Muscle of back (tissue), 11 donors: ENCODE data around the gene ZSCAN31. TPM values are rescaled to one million over a fixed set of nuclear protein-coding genes. Genes with fewer than 3 reads are reported as not detected.
A peak's percentile ranks its signal among the peaks of the same experiment; 100 is the strongest.
"Not testable (repeated sequence)": the region's sequence is repeated elsewhere in the genome, so short reads cannot be mapped to it uniquely, and the experiment has no call there.

ENCODE experiments used
- DNase-seq, 3 donors: peaks; one replicate each; pipeline versions ENCODE4 v3.0.0 to v3.0.0-alpha.2; 2013
- polyA plus RNA-seq, 10 donors: library from polyadenylated mRNA; unstranded; fragments of 120-200 nt; gene quantifications; one replicate each; pipeline ENCODE4 v1.2.1, GENCODE V29; 2013; ENCODE audit not compliant: insufficient read length in 10 of 10

ZSCAN31 gene
- polyA plus RNA-seq, 10 donors, result 6.0 to 11.2 (median 8.6) TPM

DNA sequence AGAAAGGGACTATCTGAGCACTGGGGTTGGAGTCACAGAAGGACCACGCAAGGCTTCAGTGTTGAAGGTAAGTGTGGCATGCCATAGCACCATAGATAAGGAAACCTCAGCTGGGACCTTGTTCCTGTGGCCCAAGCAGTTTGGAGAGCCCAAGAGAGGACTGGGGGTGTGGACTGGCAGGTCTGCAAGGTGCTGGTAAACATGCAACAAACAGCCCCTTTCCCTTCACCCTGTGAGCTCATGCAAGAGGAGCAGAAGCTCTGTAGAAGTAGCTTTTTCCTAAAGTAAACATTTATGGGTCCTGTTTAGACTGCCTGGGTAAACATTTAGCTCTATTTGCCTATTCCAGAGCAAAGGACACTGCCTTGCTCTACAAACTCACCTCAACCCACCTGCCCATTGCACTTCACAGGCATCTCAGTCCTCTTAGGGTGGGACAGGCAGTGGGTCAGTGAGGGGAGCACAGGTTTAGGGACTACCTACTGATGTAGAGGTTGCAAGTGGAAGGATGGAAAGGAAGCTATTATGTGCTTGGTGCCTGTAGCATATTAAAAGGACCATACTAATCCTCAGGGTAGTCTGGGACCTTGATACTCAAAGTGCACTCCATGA lies 12.0 kb downstream of the ZSCAN31 start:
- no peak for DNase-seq

DNA sequence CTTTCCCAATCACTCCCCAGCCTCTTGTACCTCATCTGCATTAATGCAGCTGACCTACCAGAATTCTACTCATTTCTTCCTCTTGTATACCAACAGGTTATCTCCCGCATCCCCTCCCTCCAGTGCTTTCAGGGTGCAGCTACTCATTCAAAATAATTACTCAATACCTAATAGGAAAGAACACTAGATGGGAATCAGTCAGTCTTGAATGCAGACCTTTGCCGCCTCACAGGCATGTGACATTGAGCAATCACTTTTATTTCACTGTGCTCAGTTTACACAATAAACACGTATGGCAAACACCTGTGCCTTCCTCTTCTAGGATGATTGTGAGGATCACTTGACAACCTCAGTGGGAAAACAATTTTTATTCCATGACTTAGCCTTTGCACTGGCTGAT lies 13.3 kb downstream of the ZSCAN31 start:
- DNase-seq, result no peak

DNA sequence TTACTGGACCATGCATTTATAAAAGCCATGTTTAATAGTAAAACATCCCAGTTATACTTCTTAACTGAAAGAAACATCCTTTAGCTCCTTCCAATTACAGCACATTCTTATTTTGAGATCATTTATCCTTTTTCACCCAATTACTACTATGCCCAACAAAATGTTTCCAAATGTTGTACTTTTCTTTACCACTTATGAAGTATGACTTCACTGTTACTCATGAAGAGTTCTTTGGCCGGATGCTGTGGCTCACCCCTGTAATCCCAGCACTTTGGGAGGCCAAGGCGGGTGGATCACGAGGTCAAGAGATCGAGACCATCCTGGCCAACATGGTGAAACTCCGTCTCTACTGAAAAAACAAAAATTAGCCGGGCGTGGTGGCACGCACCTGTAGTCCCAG lies 18.1 kb downstream of the ZSCAN31 start:
- not testable (repeated sequence) for DNase-seq

DNA sequence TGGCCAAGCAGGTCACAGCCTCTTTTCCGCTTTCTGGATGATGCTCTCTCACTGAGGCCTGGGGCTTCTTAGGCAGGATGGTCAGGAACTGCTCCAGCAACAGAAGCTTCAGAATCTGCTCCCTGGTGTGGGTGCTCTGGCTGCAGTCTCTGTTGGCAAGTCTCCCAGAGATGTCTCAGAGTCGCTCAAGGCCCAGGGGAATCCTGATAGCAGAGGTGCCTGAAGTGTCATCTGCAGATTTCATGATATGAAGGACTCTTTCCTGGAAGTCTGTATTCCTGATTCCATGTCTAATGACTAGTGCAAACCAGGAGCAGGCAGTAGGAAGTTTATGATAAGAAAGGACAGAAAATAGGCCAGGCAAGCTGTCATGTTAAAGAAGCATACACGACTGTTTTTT lies 20.3 kb downstream of the ZSCAN31 start:
- no peak for DNase-seq

DNA sequence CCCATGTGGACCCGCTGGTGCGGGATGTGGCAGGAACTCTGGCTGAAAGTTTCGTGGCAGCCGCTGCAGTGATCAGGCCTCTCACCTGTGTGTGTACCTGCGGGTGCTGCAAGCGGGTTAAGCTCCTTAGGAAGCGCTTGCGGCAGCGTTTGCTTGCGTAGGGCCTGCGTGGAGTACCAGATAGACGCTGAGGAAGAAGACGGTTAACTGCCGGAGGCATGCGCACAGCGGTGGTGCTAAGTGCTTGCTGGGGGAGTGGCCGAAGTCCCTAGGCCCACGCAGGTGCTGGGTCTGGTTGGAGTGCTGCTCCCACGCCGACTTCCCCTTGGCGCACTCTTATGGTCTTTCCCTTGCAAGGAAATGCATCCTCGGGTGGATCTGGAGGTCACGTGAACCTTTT lies 23.0 kb downstream of the ZSCAN31 start:
- no peak for DNase-seq

DNA sequence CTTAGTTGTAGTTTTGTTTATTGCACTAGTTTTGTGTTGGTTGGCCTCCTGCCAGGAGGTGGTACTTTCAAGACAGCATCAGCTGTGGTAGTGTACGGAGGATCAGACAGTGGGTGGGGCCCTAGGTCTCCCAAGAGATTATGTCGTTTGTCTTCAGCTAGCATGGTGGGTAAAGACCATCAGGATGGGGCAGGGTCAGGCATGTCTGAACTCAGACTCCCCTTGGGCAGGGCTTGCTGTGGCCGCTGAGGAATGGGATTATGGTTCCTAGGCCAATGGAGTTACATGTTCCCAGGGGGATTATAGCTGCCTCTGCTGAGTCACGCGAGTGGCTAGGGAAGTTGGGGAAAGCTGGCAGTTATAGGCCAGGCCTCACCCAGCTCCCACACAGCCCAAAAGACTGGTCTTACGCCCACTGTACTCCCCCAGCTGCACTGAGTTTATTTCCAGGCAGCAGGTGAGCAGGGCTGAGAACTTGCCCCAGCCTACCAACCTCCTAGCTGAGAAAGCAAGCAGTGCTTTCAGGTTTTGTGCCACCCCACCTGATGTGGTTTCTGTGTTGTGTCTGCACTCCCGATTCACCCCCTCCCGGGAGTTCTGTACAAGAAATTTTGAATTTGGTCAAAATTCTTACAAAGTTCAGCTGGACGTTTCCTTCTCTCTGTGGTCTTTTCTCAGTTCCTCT lies 24.7 kb downstream of the ZSCAN31 start:
- DNase-seq, result no peak

DNA sequence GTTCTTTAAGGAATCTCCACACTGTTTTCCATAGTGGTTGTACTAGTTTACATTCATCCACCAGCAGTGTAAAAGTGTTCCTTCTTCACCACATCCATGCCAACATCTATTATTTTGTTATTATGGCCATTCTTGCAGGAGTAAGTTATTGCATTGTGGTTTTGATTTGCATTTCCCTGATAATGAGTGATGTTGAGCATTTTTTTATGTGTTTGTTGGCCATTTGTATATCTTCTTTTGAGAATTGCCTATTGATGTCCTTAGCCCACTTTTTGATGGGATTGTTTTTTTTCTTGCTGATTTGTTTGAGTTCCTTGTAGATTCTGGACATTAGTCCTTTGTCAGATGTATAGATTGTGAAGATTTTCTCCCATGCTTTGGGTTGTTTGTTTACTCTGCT lies 29.6 kb downstream of the ZSCAN31 start:
- not testable (repeated sequence) for DNase-seq

DNA sequence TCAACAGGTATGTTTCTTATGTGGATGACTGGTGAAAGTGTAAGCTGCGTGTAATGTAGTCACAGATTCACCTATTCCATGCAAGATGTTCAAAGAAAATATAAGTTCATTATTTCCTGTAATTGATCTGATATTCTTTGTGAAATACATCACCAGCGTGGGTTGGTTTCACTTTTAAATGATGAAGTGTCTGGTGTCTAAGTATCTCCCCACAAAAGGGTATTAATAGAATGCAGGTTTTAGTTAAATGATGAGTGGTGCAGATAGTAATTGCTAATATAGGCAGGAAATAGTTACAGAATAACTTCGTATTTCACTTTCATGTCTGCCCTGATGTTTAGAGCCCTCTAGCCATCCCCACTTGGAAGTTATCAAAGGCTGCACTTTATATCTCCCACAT lies 32.4 kb downstream of the ZSCAN31 start:
- no peak for DNase-seq

DNA sequence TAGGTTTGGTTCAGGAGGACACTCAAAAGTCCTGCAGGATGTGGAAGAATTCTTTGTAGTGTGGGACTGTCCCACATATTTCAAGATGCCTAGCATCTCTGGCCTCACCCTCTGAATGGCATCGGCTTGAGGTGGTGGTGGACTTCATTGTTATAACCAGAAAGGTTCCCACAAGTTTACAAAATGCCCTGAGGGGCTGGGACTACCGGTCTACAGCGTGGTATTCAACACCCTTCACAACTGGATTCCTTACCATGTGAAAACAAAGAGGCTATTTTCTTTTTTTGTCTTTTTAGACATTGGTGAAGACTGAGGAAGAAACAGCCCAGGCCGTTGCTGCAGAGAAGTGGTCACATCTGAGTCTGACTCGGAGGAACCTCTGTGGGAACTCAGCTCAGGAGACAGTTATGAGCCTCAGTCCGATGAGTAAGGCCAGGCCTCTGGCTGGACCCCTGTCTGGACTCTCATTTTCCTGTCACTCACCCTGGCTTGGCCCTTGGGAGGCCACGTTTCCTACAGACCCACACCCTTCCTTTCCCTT lies 39.4 kb downstream of the ZSCAN31 start:
- DNase-seq, result no peak

DNA sequence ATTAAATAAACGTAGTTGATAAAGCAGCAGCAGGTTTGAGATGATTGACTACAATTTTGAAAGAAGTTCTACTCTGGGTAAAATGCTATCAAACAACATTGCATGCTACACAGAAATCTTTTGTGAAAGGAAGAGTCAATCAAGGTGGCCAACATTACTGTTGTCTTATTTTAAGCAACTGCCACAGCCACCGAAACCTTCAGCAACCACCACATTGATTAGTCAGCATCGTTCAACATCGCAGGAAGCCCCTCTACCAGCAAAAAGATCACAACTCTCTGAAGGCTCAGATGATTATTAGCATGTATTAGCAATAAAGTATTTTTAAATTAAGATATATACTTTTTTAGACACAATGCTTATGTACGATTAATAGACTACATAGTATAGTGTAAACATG lies 40.6 kb downstream of the ZSCAN31 start:
- no peak for DNase-seq

DNA sequence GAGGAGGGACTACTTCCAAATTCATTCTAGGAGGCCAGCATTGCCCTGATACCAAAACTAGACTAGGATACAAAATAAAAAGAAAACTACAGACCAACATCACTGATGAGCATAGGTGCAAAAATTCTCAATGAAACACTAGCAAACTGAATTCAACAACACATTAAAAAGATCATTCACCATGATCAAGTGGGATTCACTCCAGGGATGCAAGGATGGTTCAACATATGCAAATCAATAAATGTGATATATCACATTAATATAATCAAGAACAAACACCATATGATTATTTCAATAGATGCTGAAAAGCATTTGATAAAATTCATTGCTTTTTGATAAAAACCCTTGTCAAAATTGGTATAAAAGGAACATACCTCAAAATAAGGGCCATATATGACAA lies 44.4 kb downstream of the ZSCAN31 start:
- no peak for DNase-seq

DNA sequence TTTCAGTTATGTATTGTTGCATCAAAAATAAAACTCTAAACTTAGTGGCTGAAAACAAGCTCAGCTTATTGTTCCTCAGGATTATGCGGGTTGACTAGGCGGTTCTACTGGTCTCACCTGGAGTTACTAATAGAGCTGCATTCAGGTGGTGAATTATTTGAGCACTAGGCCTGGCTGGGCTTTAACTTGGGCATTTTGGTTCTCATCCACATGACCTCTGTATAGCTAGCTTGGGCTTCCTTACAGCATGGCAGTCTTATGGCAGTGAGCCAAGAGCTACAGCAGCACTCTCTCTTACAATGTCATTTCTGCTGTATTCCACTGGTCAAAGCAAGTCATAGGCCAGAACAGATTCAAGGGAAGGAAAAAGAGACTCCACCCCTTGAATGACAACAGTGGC lies 53.0 kb downstream of the ZSCAN31 start:
- DNase-seq, result peak in 1 of 3 donors; percentile 6

DNA sequence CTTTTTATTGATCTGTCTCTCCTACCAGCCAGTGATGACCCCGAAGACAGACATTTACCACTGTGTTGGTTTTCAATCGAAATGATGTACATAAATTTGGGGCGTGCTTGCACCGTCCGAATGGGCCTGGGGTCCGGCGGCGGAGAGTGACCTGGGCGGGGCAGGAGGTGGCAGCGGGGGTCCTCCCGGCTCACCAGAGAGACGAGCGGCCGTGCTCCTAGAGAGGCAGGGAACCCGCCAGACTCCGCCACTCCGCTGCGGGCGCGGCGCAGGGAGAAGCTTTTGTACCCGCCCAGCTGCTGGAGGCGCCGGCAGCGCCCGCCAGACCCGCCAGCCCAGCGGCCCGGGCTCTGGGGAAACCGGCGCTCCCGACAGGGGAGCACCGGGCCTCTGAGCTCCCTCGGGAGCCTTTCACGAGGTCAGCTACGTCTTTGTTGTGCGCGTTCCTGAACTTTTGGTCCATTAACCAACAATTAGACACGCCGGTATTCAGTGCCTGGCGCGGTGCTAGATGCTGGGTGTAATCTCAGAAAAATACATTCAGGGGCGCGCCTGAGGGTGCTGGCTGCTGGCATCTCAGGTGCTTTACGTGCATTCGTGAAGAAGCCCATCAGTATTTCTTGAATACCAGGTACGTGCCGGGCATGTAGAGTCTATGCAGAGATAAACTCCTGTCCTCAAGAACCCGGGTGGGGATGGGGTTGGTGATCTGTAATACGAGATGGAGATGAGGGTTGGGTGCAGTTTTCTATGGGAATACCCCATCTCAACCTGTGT lies 54.5 kb downstream of the ZSCAN31 start, which contains the start of gene PGBD1:
PGBD1 (plus strand) TSS at position 285 of the 777 bp plus-strand sequence. CDS start 2,242 bp downstream, outside the sequence.
- peak; percentile 66 to 85 (median 73) for DNase-seq

DNA sequence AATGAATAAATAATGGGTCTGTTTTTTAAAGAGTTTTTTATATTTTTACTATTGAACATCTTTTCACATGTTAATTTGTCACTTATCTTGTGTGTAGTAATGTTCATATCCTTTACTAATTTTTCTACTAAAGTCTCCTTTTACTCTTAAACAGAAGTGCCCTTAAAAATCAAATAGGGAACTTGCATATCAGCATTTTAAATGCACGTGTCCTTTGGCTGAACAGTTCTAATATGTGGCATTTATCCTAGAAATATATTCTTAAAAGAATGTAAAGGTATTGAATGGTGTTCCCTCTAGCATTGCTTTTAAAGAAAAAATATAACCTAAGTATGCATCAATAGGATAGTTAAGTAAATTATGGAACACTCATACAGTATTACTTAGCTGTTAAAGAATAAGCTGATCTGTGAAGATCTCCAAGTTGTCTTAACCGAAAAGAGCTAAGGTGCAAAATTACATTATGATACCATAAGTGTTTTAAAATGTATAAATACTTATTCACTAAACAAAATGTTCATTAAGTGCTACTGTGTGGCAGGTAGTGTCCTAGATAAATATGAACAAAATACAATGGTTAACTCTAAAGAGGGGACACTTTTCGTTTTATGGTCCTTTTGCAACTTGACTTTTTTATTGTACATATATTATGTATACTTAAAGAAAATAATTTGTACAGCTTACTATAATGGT lies 55.2 kb downstream of the ZSCAN31 start:
- no peak for DNase-seq

DNA sequence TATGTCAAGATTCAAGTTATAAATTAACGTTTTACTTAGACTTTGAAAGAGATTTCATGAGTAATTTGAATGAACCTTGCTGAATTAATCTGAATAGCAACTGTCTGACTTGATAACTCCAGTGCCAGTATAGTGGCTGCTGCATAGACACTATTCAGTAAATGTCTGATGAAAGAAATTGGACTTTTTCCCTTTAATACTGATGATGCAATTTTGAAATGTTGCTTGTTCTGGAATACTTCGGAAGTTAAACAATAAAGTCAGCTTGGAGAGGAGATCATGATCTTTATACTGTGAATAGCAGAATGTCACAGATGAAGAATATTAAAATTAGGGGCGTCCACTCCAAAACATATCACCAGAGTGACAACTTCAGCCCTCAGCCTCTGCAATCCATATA lies 58.2 kb downstream of the ZSCAN31 start:
- no peak for DNase-seq

DNA sequence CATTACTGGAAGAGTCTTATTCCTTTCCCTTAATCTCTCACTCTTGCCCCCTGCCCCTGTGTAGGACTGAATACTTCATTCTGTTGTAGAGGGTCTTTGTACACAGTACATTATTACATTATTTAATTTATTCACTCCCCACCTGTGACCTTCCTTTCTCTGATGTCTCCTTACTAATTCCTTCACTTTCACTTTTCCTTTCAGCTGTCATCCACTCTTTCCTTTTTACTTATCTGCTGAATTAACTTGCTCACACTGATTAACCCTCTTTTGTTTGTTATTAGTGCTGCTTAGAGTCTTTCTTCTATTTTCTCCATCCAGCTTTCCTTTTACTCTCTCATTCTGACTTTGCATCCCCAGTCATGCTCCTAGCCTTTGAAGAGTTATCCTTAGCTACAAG lies 61.1 kb downstream of the ZSCAN31 start:
- DNase-seq, result no peak

Other genes starting within 250 kb of the ZSCAN31 start
- 1 to 10 TPM; 3.1 to 5.1 (median 4.1) TPM for gene ZSCAN16, start 211.5 kb downstream of the ZSCAN31 start, polyA plus RNA-seq
- gene ZKSCAN8, start 194.3 kb downstream of the ZSCAN31 start, polyA plus RNA-seq, result 10 to 100 TPM; 16.7 to 29.7 (median 22.2) TPM
- gene ZSCAN9, start 110.9 kb downstream of the ZSCAN31 start, polyA plus RNA-seq, result 10 to 100 TPM; 16.7 to 29.1 (median 24.3) TPM
- gene ZKSCAN4, start 83.9 kb downstream of the ZSCAN31 start, polyA plus RNA-seq, result 1 to 10 TPM; 4.2 to 6.6 (median 5.5) TPM
- gene NKAPL, start 76.9 kb downstream of the ZSCAN31 start, polyA plus RNA-seq, result 1 to 10 TPM in 8 of 10 donors, under 1 TPM in 2; 0.85 to 1.9 (median 1.4) TPM
- gene ZSCAN26, start 69.0 kb downstream of the ZSCAN31 start, polyA plus RNA-seq, result 10 to 100 TPM; 16.6 to 25.7 (median 20.8) TPM
- gene PGBD1, start 54.6 kb downstream of the ZSCAN31 start, polyA plus RNA-seq, result 1 to 10 TPM; 5.2 to 9.1 (median 6.8) TPM
- gene ZKSCAN3, start 13.8 kb upstream of the ZSCAN31 start, polyA plus RNA-seq, result 1 to 10 TPM; 4.4 to 7.4 (median 6.2) TPM
- gene ZSCAN12, start 63.6 kb upstream of the ZSCAN31 start, polyA plus RNA-seq, result 1 to 10 TPM; 4.2 to 7.4 (median 6.2) TPM
- gene ZSCAN23, start 107.3 kb upstream of the ZSCAN31 start, polyA plus RNA-seq, result 1 to 10 TPM; 2.5 to 9.7 (median 5.1) TPM
- gene GPX6, start 179.6 kb upstream of the ZSCAN31 start, polyA plus RNA-seq, result under 1 TPM in 1 of 10 donors, not detected in 9; 0.08 TPM
- gene GPX5, start 189.7 kb upstream of the ZSCAN31 start, polyA plus RNA-seq, result not detected